Measurements from ENCODE around the gene SLC12A7. TPM values are rescaled to one million over a fixed set of nuclear protein-coding genes. Genes with fewer than 3 reads are reported as not detected.

Gene SLC12A7
- total RNA-seq, 1 donor from 2014 or later = 147 TPM

DNA sequence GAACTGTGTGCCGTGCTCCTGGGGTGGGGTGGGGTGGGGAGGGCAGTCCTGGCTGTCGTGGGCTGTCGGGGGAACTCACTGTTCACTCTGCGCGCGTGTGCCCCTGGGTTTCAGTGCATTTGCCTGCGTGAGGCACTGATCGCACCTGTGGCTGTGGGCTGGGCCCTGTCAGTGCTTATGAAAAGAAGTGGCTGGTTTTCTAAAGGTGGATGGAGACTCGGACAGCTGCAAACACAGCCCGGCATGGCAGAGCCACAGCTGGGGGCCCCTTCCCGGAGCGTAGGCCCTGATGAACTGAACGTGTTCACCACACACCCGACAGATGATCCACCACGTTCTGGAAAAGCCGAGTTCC, 60.5 kb downstream of the SLC12A7 start:
- no peak for DNase-seq
- H3K36me3 Mint-ChIP-seq (ENCODE audit: unreplicated experiment) = no peaks in the 10 kb centered on the region
- peaks cover 4% of the 10 kb centered on the region for H3K4me1 Mint-ChIP-seq (ENCODE audit: low read depth, unreplicated experiment)
- TF ChIP-seq, protein P1, sequence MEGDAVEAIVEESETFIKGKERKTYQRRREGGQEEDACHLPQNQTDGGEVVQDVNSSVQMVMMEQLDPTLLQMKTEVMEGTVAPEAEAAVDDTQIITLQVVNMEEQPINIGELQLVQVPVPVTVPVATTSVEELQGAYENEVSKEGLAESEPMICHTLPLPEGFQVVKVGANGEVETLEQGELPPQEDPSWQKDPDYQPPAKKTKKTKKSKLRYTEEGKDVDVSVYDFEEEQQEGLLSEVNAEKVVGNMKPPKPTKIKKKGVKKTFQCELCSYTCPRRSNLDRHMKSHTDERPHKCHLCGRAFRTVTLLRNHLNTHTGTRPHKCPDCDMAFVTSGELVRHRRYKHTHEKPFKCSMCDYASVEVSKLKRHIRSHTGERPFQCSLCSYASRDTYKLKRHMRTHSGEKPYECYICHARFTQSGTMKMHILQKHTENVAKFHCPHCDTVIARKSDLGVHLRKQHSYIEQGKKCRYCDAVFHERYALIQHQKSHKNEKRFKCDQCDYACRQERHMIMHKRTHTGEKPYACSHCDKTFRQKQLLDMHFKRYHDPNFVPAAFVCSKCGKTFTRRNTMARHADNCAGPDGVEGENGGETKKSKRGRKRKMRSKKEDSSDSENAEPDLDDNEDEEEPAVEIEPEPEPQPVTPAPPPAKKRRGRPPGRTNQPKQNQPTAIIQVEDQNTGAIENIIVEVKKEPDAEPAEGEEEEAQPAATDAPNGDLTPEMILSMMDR (IDR thresholded peaks at IDR 0.05; ENCODE audit: partially characterized antibody, unreplicated experiment) = no peak
- H3K27me3 Mint-ChIP-seq (ENCODE audit: unreplicated experiment) = peaks cover 24% of the 10 kb centered on the region
- H3K27ac Mint-ChIP-seq (ENCODE audit: unreplicated experiment) = no peak overlapping the region
- no peak overlapping the region for H3K4me3 Mint-ChIP-seq (ENCODE audit: unreplicated experiment)
- peaks cover 9% of the 10 kb centered on the region for H3K9me3 Mint-ChIP-seq (ENCODE audit: unreplicated experiment)

- H3K27ac Mint-ChIP-seq (ENCODE audit: unreplicated experiment) = no peak overlapping the region
- H3K4me3 Mint-ChIP-seq (ENCODE audit: unreplicated experiment) = no peak overlapping the region
- TF ChIP-seq, protein P1 (IDR thresholded peaks at IDR 0.05; ENCODE audit: partially characterized antibody, unreplicated experiment) = no peak
- H3K4me1 Mint-ChIP-seq (ENCODE audit: low read depth, unreplicated experiment) = peaks cover 4% of the 10 kb centered on the region
- peaks cover 21% of the 10 kb centered on the region for H3K27me3 Mint-ChIP-seq (ENCODE audit: unreplicated experiment)
- no peaks in the 10 kb centered on the region for H3K36me3 Mint-ChIP-seq (ENCODE audit: unreplicated experiment)
- DNase-seq = peak; percentile 21
- H3K9me3 Mint-ChIP-seq (ENCODE audit: unreplicated experiment) = peaks cover 8% of the 10 kb centered on the region
Measured at GRCh38 chr5:1050423-1051365, 61.2 kb downstream of the SLC12A7 start.

DNA sequence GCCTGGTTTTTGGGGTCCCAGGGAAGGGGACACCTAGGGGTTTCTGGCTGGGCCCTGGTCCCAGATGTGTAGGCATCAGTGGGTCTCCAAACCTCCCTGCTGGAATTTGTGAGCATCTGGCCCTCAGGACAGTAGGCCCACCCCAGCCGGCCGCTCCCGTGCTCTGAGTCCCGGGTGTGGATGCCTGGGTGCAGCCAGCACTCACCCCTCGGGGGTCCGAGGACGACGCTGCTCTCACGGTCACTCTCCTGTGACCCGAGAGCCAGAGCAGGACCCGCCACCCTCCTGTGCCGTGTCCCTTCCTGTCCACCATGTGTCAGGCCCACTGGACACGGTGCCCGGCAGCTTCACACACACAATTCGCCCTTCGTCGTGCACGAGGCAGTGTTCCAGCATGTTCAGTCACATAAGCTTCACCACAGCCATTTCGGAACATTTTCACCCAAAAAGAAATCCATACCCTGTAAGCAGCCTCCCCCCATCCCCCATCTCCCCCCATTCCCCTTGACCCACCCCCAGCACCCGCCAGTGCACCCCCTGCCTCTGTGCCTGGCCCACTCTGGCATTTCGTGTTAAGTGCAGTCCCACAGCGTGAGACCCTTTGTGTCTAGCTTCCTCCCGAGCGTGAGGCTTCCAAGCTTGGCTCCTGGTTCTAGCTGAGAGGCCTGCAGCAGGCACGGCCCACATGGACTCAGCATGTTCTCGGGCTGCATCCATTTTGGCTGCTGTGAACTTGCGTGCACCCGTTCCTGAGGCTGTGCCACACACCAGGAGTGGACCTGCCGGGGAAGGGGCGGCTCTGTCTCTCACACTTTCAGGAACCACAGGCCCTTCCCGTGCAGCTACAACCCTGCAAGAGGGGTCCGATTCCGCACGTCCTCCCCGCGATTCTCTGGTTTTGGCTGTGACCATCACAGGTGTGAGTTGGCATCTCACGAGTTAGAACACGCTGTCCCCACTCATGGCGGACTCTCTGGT, 62.7 kb downstream of the SLC12A7 start:
- H3K9me3 Mint-ChIP-seq (ENCODE audit: unreplicated experiment) = peaks cover 10% of the 10 kb centered on the region
- DNase-seq = peak; percentile 20
- H3K36me3 Mint-ChIP-seq (ENCODE audit: unreplicated experiment) = no peaks in the 10 kb centered on the region
- peaks cover 3% of the 10 kb centered on the region for H3K4me1 Mint-ChIP-seq (ENCODE audit: low read depth, unreplicated experiment)
- no peak overlapping the region for H3K27ac Mint-ChIP-seq (ENCODE audit: unreplicated experiment)
- H3K4me3 Mint-ChIP-seq (ENCODE audit: unreplicated experiment) = no peak overlapping the region
- TF ChIP-seq, protein P1 (IDR thresholded peaks at IDR 0.05; ENCODE audit: partially characterized antibody, unreplicated experiment) = no peak
- peaks cover 19% of the 10 kb centered on the region for H3K27me3 Mint-ChIP-seq (ENCODE audit: unreplicated experiment)

- DNase-seq = no peak
- H3K36me3 Mint-ChIP-seq (ENCODE audit: unreplicated experiment) = no peaks in the 10 kb centered on the region
- H3K9me3 Mint-ChIP-seq (ENCODE audit: unreplicated experiment) = peaks cover 10% of the 10 kb centered on the region
- peak overlapping the region; percentile 20 for H3K27ac Mint-ChIP-seq (ENCODE audit: unreplicated experiment)
- H3K4me1 Mint-ChIP-seq (ENCODE audit: low read depth, unreplicated experiment) = peaks cover 3% of the 10 kb centered on the region
- H3K27me3 Mint-ChIP-seq (ENCODE audit: unreplicated experiment) = peaks cover 19% of the 10 kb centered on the region
- no peak overlapping the region for H3K4me3 Mint-ChIP-seq (ENCODE audit: unreplicated experiment)
- TF ChIP-seq, protein P1 (IDR thresholded peaks at IDR 0.05; ENCODE audit: partially characterized antibody, unreplicated experiment) = no peak
Measured at GRCh38 chr5:1048162-1048721, 63.6 kb downstream of the SLC12A7 start.
